OCI-LY3 (cell line): ENCODE results near the gene OR1M1.

Source experiments
- H2AFZ ChIP-seq: fragments of 200-600, 300-600 bp; shearing (Covaris generic); 2 replicates; pipeline ENCODE4 v1.6.0; 2014; ENCODE audit warnings: antibody characterized with exemption, low read depth, low read length
- H3K27ac ChIP-seq: fragments of 200-600, 300-600 bp; sonication (generic); 2 replicates; pipeline ENCODE4 v1.5.1; 2014; ENCODE audit warnings: mild to moderate bottlenecking, low read length, moderate library complexity, mixed read lengths
- H3K27me3 ChIP-seq: fragments of 200-600, 300-600 bp; sonication (generic); 2 replicates; pipeline ENCODE4 v1.6.1; 2014; ENCODE audit warnings: low read depth, low read length, mixed read lengths
- H3K36me3 ChIP-seq: fragments of 200-600, 300-600 bp; sonication (generic); replicated peaks from 2 replicates; pipeline ENCODE3; 2014; ENCODE audit warnings: low read depth, low read length, mixed read lengths
- H3K4me1 ChIP-seq: fragments of 300-600, 200-600 bp; sonication (generic); 2 replicates; pipeline ENCODE4 v1.6.1; 2014; ENCODE audit warnings: low read length, mixed read lengths
- H3K4me2 ChIP-seq: fragments of 200-600, 300-600 bp; sonication (generic); 2 replicates; pipeline ENCODE4 v1.6.1; 2014; ENCODE audit warnings: low read length, mixed read lengths
- H3K4me3 ChIP-seq: fragments of 300-600, 200-600 bp; sonication (generic); 2 replicates; pipeline ENCODE4 v1.5.1; 2014; ENCODE audit warnings: antibody characterized with exemption, mild to moderate bottlenecking, low read length, moderate library complexity
- H3K79me2 ChIP-seq: fragments of 300-600, 200-600 bp; shearing (Covaris generic); 2 replicates; pipeline ENCODE4 v1.6.1; 2014; ENCODE audit warnings: mild to moderate bottlenecking, low read length, mixed read lengths
- H3K9ac ChIP-seq: fragments of 300-600, 200-600 bp; shearing (Covaris generic); 2 replicates; pipeline ENCODE4 v1.6.0; 2014; ENCODE audit warnings: mild to moderate bottlenecking, low read length, moderate library complexity
- H3K9me3 ChIP-seq: fragments of 200-600, 300-600 bp; shearing (Covaris generic); 2 replicates; pipeline ENCODE4 v1.6.1; 2014; ENCODE audit warnings: low read length, mixed read lengths; ENCODE audit not compliant: insufficient read depth
- H4K20me1 ChIP-seq: fragments of 200-600, 300-600 bp; sonication (generic); 2 replicates; pipeline ENCODE4 v1.6.1; 2016; ENCODE audit warnings: low read length, mixed read lengths; ENCODE audit not compliant: insufficient read depth
- EZH2phosphoT487 ChIP-seq: fragments of 200-600 bp; shearing (Covaris generic); IDR thresholded peaks from 2 replicates; pipeline ENCODE4 v1.6.1; 2018; ENCODE audit warnings: antibody characterized with exemption, mixed run types, low read depth
- TF ChIP-seq, protein P1 (sequence below): fragments of 200-600, 300-600 bp; sonication (generic); IDR thresholded peaks from 2 replicates; pipeline ENCODE4 v1.5.1; 2014; ENCODE audit warnings: antibody characterized with exemption, low read length, low read depth

The OR1M1 gene

GRCh38 chr19:9041023-9041422 is 45.8 kb upstream of the OR1M1 start:
- no peak overlapping the region for H3K9ac ChIP-seq
- no peaks in the 10 kb centered on the region for H4K20me1 ChIP-seq
- H3K79me2 ChIP-seq: no peaks in the 10 kb centered on the region
- H3K36me3 ChIP-seq: no peaks in the 10 kb centered on the region
- no peak for TF ChIP-seq EZH2phosphoT487
- TF ChIP-seq, protein P1, sequence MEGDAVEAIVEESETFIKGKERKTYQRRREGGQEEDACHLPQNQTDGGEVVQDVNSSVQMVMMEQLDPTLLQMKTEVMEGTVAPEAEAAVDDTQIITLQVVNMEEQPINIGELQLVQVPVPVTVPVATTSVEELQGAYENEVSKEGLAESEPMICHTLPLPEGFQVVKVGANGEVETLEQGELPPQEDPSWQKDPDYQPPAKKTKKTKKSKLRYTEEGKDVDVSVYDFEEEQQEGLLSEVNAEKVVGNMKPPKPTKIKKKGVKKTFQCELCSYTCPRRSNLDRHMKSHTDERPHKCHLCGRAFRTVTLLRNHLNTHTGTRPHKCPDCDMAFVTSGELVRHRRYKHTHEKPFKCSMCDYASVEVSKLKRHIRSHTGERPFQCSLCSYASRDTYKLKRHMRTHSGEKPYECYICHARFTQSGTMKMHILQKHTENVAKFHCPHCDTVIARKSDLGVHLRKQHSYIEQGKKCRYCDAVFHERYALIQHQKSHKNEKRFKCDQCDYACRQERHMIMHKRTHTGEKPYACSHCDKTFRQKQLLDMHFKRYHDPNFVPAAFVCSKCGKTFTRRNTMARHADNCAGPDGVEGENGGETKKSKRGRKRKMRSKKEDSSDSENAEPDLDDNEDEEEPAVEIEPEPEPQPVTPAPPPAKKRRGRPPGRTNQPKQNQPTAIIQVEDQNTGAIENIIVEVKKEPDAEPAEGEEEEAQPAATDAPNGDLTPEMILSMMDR: no peak
- no peak overlapping the region for H2AFZ ChIP-seq
- H3K9me3 ChIP-seq: no peaks in the 10 kb centered on the region
- H3K27ac ChIP-seq: no peak overlapping the region
- H3K4me3 ChIP-seq: no peak overlapping the region
- no peaks in the 10 kb centered on the region for H3K27me3 ChIP-seq
- H3K4me2 ChIP-seq: no peak overlapping the region
- H3K4me1 ChIP-seq: no peaks in the 10 kb centered on the region

DNA sequence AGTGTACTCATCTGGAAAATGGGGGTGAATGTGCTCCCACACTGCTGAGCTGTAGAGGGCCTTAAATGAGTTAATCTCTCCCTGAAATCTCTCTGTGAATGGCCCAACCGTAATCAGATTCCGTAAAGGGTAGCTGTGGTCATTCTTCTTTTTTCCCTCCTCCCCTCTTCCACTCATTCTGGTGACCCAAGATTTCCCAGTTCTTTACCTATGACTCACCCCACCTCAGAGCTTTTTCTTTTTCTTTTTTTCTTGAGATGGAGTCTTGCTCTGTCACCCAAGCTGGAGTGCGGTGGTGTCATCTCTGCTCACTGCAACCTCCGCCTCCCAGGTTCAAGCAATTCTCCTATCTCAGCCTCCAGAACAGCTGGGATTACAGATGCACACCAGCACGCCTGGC is 43.3 kb upstream of the OR1M1 start:
- H3K4me1 ChIP-seq: no peaks in the 10 kb centered on the region
- H2AFZ ChIP-seq: no peak overlapping the region
- H4K20me1 ChIP-seq: no peaks in the 10 kb centered on the region
- no peaks in the 10 kb centered on the region for H3K27me3 ChIP-seq
- no peaks in the 10 kb centered on the region for H3K36me3 ChIP-seq
- H3K9ac ChIP-seq: no peak overlapping the region
- no peaks in the 10 kb centered on the region for H3K9me3 ChIP-seq
- no peaks in the 10 kb centered on the region for H3K79me2 ChIP-seq
- no peak for TF ChIP-seq EZH2phosphoT487
- TF ChIP-seq, protein P1: no peak
- H3K27ac ChIP-seq: no peak overlapping the region
- H3K4me3 ChIP-seq: no peak overlapping the region
- no peak overlapping the region for H3K4me2 ChIP-seq

DNA sequence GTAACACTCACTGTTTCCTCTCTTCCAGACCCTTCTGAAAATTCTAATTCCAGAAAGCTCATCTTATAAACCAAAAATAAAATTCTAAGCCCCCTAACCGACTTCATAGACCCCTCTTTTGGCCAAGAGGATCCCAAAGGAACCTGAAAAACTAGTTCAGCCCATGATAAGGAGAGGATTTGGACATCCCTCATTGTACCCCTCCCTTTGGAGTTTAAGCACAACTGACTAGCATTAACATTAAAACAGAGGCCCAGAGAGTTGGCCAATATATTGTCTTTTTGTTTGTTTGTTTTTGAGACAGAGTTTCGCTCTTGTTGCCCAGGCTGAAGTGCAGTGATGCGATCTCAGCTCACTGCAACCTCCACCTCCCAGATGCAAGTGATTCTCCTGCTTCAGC is 42.4 kb upstream of the OR1M1 start:
- H4K20me1 ChIP-seq: no peaks in the 10 kb centered on the region
- TF ChIP-seq, protein P1: no peak
- H3K27ac ChIP-seq: no peak overlapping the region
- H2AFZ ChIP-seq: no peak overlapping the region
- no peak overlapping the region for H3K9ac ChIP-seq
- no peak overlapping the region for H3K4me3 ChIP-seq
- H3K36me3 ChIP-seq: no peaks in the 10 kb centered on the region
- no peaks in the 10 kb centered on the region for H3K79me2 ChIP-seq
- H3K9me3 ChIP-seq: no peaks in the 10 kb centered on the region
- H3K27me3 ChIP-seq: no peaks in the 10 kb centered on the region
- H3K4me2 ChIP-seq: no peak overlapping the region
- no peaks in the 10 kb centered on the region for H3K4me1 ChIP-seq

DNA sequence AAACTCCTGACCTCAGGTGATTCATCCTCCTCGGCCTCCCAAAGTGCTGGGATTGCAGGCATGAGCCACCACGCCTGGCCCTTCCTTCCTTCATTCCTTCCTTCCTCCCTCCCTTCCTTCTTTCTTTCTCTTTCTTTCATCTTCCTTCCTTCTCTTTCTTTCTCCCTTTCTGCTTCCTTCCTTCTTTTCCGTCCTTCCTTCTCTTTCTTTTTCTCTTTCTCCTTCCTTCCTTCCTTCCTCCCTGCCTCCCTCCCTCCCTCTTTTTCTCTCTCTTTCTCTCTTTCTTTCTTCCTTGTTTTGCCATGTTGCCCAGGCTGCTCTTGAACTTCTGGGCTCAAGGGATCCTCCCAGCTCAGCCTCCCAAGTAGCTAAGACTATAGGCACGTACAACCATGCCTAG is 40.2 kb upstream of the OR1M1 start:
- no peaks in the 10 kb centered on the region for H4K20me1 ChIP-seq
- H3K4me2 ChIP-seq: no peak overlapping the region
- no peaks in the 10 kb centered on the region for H3K9me3 ChIP-seq
- H3K4me3 ChIP-seq: no peak overlapping the region
- no peaks in the 10 kb centered on the region for H3K27me3 ChIP-seq
- no peaks in the 10 kb centered on the region for H3K79me2 ChIP-seq
- H3K36me3 ChIP-seq: no peaks in the 10 kb centered on the region
- no peak overlapping the region for H2AFZ ChIP-seq
- no peaks in the 10 kb centered on the region for H3K4me1 ChIP-seq
- no peak overlapping the region for H3K27ac ChIP-seq
- no peak overlapping the region for H3K9ac ChIP-seq
- TF ChIP-seq, protein P1: no peak
- TF ChIP-seq EZH2phosphoT487: no peak
